ENCODE data around the gene DNAJC17.

Gene DNAJC17, protein sequence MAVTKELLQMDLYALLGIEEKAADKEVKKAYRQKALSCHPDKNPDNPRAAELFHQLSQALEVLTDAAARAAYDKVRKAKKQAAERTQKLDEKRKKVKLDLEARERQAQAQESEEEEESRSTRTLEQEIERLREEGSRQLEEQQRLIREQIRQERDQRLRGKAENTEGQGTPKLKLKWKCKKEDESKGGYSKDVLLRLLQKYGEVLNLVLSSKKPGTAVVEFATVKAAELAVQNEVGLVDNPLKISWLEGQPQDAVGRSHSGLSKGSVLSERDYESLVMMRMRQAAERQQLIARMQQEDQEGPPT

GRCh38 chr15:40807028-40807887 is at the start of gene DNAJC17, which contains the start of gene ZFYVE19:
Gene DNAJC17, minus strand, starts transcription at chr15:40807473. Its CDS starts 27 bp downstream, at chr15:40807446.
Gene ZFYVE19, plus strand, starts transcription at chr15:40807089. Its CDS starts 501 bp downstream, at chr15:40807590.
- DNase-seq (peak; percentile 90 to 95), ATAC-seq (peak; percentile 98)
- H3K4me1 Mint-ChIP-seq: peaks cover 24% of the 10 kb centered on the region
- peak within 1 kb of the TSS; percentile 95 to 100 for H3K4me3 Mint-ChIP-seq
- peak within 1 kb of the TSS; percentile 97 to 100 for H3K27ac Mint-ChIP-seq
- no peaks in the 10 kb centered on the region for H3K9me3 Mint-ChIP-seq
- H3K27me3 Mint-ChIP-seq: no peaks in the 10 kb centered on the region

GRCh38 chr15:40856746-40857145 is 49.5 kb upstream of the DNAJC17 start:
- peaks cover 22% of the 10 kb centered on the region for H3K4me1 Mint-ChIP-seq
- DNase-seq: no peak
- no peak overlapping the region for H3K4me3 Mint-ChIP-seq
- H3K27me3 Mint-ChIP-seq: no peaks in the 10 kb centered on the region
- peak overlapping the region in 1 of 2 donors; percentile 29 for H3K27ac Mint-ChIP-seq
- no peak for ATAC-seq
- H3K9me3 Mint-ChIP-seq: no peaks in the 10 kb centered on the region

- ATAC-seq (no peak), DNase-seq (no peak)
- no peaks in the 10 kb centered on the region for H3K27me3 Mint-ChIP-seq
- H3K9me3 Mint-ChIP-seq: no peaks in the 10 kb centered on the region
- no peak overlapping the region for H3K27ac Mint-ChIP-seq
- H3K4me1 Mint-ChIP-seq: peaks cover 22% of the 10 kb centered on the region
- no peak overlapping the region for H3K4me3 Mint-ChIP-seq
These were observed 48.5 kb upstream of the DNAJC17 start for GRCh38 chr15:40855706-40856234.

DNA sequence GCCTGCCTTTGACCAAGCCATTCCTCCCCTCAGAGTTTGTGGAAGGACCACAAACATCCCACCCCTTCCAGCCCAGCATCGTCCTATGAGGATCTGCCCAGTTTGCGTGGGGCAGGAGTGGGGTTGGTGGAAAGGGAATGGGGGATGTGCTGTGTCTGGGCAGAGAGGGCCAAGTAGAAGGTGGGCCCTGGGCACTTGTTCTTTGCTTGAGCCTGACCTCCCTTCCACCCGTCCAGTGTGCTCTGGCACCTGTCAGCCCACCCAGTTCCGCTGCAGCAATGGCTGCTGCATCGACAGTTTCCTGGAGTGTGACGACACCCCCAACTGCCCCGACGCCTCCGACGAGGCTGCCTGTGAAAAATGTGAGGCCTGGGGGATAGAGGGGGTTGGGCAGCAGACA is 46.9 kb upstream of the DNAJC17 start:
- H3K27me3 Mint-ChIP-seq: no peaks in the 10 kb centered on the region
- H3K4me3 Mint-ChIP-seq: no peak overlapping the region
- H3K27ac Mint-ChIP-seq: no peak overlapping the region
- H3K4me1 Mint-ChIP-seq: peaks cover 17% of the 10 kb centered on the region
- H3K9me3 Mint-ChIP-seq: no peaks in the 10 kb centered on the region
- DNase-seq (no peak), ATAC-seq (no peak)

GRCh38 chr15:40853241-40853890 is 46.1 kb upstream of the DNAJC17 start:
- Mint-ChIP-seq H3K27me3 (no peaks in the 10 kb centered on the region), H3K4me3 (no peak overlapping the region), H3K4me1 (peaks cover 10% of the 10 kb centered on the region), H3K9me3 (no peaks in the 10 kb centered on the region), H3K27ac (no peak overlapping the region)
- ATAC-seq: no peak
- DNase-seq: no peak

DNA sequence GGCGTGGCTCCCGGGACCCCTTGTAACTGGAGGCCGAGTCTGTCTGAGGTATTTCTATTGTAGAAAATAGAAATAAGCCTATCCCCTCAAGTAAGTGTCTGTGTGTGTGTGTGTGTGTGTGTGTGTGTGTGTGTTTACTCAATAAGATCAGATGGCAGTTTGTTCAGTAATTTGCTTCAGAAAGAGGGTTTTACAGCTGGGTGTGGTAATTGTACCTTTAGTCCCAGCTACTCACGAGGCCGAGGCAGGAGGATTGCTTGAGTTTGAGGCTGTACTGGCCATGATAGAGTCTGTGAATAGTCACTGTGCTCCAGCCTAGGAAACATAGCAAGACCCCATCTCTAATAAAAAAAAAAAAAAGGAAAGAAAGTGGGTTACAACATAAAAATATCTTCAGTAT is 45.3 kb upstream of the DNAJC17 start:
- DNase-seq: no peak
- no peaks in the 10 kb centered on the region for H3K9me3 Mint-ChIP-seq
- ATAC-seq: no peak
- no peaks in the 10 kb centered on the region for H3K27me3 Mint-ChIP-seq
- no peak overlapping the region for H3K4me3 Mint-ChIP-seq
- H3K27ac Mint-ChIP-seq: peak overlapping the region in 1 of 2 donors; percentile 77
- peaks cover 12% of the 10 kb centered on the region for H3K4me1 Mint-ChIP-seq

DNA sequence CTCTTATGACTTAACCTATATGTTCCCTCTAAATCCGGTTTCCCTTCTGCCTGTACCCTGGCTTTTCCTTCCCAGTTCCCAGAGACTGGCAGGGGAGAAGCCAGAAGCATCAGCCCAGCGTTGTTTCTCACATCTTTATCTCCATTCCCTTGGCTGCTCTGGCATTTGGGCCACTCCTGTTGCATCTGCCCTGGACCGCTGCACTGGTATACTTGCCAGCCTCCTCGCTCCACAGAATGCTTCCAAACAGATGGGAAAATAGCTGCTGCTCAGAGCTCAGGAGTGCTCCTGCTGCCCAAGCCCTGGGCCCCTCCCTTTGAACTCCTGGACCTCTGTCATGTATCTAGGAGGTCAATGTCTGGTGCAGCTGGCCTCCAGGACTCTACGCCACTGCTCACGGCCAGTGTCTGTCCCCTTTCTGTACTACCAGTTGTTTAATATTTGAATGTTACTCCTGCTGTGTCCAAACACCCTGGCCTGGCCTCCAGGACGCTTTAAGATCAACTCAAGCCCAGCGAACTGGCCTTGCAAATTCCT is 43.4 kb upstream of the DNAJC17 start:
- ATAC-seq: no peak
- Mint-ChIP-seq H3K9me3 (no peaks in the 10 kb centered on the region), H3K27me3 (peaks cover 1% of the 10 kb centered on the region), H3K27ac (no peak overlapping the region), H3K4me3 (no peak overlapping the region), H3K4me1 (peaks cover 23% of the 10 kb centered on the region)
- no peak for DNase-seq

GRCh38 chr15:40847223-40847961 is 40.1 kb upstream of the DNAJC17 start:
- H3K4me3 Mint-ChIP-seq: peak overlapping the region in 1 of 2 donors; percentile 7
- ATAC-seq (no peak), DNase-seq (no peak)
- no peak overlapping the region for H3K27ac Mint-ChIP-seq
- peaks cover 27% of the 10 kb centered on the region for H3K27me3 Mint-ChIP-seq
- no peaks in the 10 kb centered on the region for H3K9me3 Mint-ChIP-seq
- H3K4me1 Mint-ChIP-seq: peaks cover 35% of the 10 kb centered on the region

GRCh38 chr15:40846841-40847222 is 39.6 kb upstream of the DNAJC17 start:
- ATAC-seq: no peak
- Mint-ChIP-seq H3K4me3 (peak overlapping the region in 1 of 2 donors; percentile 7), H3K4me1 (peaks cover 35% of the 10 kb centered on the region), H3K27me3 (peaks cover 27% of the 10 kb centered on the region), H3K9me3 (no peaks in the 10 kb centered on the region), H3K27ac (no peak overlapping the region)
- DNase-seq: no peak

GRCh38 chr15:40845511-40846284 is 38.4 kb upstream of the DNAJC17 start:
- DNase-seq: no peak
- Mint-ChIP-seq H3K9me3 (no peaks in the 10 kb centered on the region), H3K27me3 (peaks cover 27% of the 10 kb centered on the region), H3K4me1 (peaks cover 35% of the 10 kb centered on the region), H3K27ac (no peak overlapping the region), H3K4me3 (peak overlapping the region; percentile 9 to 11)
- no peak for ATAC-seq

DNA sequence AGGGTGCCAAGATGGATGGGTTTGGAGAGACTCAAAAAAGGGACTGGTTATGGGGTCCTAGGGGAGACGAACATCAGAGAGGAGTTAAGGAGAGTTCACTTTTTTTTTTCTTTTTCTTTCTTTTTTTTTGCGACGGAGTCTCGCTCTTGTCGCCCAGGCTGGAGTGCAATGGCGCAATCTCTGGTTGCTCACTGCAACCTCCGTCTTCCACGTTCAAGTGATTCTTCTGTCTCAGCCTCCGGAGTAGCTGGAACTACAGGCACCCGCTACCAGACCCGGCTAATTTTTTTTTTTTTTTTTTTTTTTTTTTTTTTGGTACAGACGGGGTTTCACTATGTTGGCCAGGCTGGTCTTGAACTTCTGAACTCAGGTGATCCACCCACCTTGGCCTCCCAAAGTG is 37.8 kb upstream of the DNAJC17 start:
- DNase-seq: no peak
- peaks cover 27% of the 10 kb centered on the region for H3K27me3 Mint-ChIP-seq
- ATAC-seq: no peak
- H3K4me3 Mint-ChIP-seq: peak overlapping the region; percentile 87 to 90
- H3K4me1 Mint-ChIP-seq: peaks cover 35% of the 10 kb centered on the region
- no peaks in the 10 kb centered on the region for H3K9me3 Mint-ChIP-seq
- H3K27ac Mint-ChIP-seq: peak overlapping the region in 1 of 2 donors; percentile 77

DNA sequence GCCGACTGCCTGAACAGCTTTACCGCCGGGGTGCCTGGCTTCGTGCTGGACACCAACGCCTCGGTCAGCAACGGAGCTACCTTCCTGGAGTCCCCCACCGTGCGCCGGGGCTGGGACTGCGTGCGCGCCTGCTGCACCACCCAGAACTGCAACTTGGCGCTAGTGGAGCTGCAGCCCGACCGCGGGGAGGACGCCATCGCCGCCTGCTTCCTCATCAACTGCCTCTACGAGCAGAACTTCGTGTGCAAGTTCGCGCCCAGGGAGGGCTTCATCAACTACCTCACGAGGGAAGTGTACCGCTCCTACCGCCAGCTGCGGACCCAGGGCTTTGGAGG is 37.4 kb upstream of the DNAJC17 start:
- ATAC-seq (peak; percentile 68), DNase-seq (peak in 1 of 2 donors; percentile 50)
- H3K27ac Mint-ChIP-seq: peak overlapping the region in 1 of 2 donors; percentile 77
- peak overlapping the region; percentile 87 to 90 for H3K4me3 Mint-ChIP-seq
- H3K4me1 Mint-ChIP-seq: peaks cover 35% of the 10 kb centered on the region
- peaks cover 27% of the 10 kb centered on the region for H3K27me3 Mint-ChIP-seq
- H3K9me3 Mint-ChIP-seq: no peaks in the 10 kb centered on the region

GRCh38 chr15:40843885-40844695 is 36.8 kb upstream of the DNAJC17 start, which contains the start of gene SPINT1:
Gene SPINT1, plus strand, starts transcription at chr15:40844048. Its CDS starts 507 bp downstream, at chr15:40844555.
- no peaks in the 10 kb centered on the region for H3K9me3 Mint-ChIP-seq
- H3K27ac Mint-ChIP-seq: peak within 1 kb of the TSS in 1 of 2 donors; percentile 77
- peak within 1 kb of the TSS; percentile 87 to 90 for H3K4me3 Mint-ChIP-seq
- DNase-seq (peak; percentile 59 to 61), ATAC-seq (peak; percentile 77)
- H3K4me1 Mint-ChIP-seq: peaks cover 35% of the 10 kb centered on the region
- H3K27me3 Mint-ChIP-seq: peaks cover 27% of the 10 kb centered on the region

All from stimulated activated naive CD8-positive, alpha-beta T cell treated with anti-CD3 and anti-CD28 coated beads, Interleukin-15, amount 100 ng/mL, for 72 hours (primary cell).